Gastrocnemius medialis (tissue), 4 donors: ENCODE data around the gene ATP9B.

Source experiments
- POLR2A ChIP-seq, 2 donors: fragments of 450-650 bp; IDR thresholded peaks; one replicate each; pipeline ENCODE4 v1.6.1; 2017; ENCODE audit warnings: antibody characterized with exemption in 2 of 2, mild to moderate bottlenecking in 2 of 2, moderate library complexity in 2 of 2
- TF ChIP-seq, protein P1 (sequence below), 5 experiments: fragments of 450-650 bp in 3 of 5; fragments of 200-600 bp in 2 of 5; sonication (generic) in 2 of 5; IDR thresholded peaks in 4 of 5; conservative IDR thresholded peaks in 1 of 5; 1 replicate in 4 of 5; 2 replicates in 1 of 5; pipeline ENCODE4 v1.5.1; 2016 to 2019; ENCODE audit warnings: antibody characterized with exemption in 5 of 5, mild to moderate bottlenecking in 3 of 5, moderate library complexity in 3 of 5

DNA sequence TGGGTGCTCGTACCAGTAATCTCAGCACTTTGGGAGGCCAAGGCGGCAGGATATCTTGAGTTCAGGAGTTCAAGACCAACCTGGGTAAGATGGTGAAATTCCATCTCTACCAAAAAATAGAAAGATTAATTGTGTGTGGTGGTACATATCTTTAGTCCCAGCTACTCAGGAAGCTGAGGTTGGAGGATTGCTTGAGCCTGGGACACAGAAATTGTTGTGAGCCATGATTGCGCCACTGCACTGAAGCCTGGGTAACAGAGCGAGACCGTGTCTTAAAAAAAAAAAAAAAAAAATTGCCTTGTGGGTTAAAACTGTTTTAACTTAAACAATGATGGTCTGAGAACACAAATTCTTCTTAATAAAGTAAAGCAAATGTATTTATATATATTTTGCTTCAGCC is 49.6 kb downstream of the ATP9B start:
- TF ChIP-seq, protein P1, sequence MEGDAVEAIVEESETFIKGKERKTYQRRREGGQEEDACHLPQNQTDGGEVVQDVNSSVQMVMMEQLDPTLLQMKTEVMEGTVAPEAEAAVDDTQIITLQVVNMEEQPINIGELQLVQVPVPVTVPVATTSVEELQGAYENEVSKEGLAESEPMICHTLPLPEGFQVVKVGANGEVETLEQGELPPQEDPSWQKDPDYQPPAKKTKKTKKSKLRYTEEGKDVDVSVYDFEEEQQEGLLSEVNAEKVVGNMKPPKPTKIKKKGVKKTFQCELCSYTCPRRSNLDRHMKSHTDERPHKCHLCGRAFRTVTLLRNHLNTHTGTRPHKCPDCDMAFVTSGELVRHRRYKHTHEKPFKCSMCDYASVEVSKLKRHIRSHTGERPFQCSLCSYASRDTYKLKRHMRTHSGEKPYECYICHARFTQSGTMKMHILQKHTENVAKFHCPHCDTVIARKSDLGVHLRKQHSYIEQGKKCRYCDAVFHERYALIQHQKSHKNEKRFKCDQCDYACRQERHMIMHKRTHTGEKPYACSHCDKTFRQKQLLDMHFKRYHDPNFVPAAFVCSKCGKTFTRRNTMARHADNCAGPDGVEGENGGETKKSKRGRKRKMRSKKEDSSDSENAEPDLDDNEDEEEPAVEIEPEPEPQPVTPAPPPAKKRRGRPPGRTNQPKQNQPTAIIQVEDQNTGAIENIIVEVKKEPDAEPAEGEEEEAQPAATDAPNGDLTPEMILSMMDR (IDR thresholded peaks at IDR 0.05 in 4 of 5, conservative IDR thresholded peaks at IDR 0.05 in 1 of 5), result no peak
- TF ChIP-seq POLR2A (IDR thresholded peaks at IDR 0.05), result no peak
